ENCODE measurements around the gene SEMA6D.

Gene SEMA6D

GRCh38 chr15:47796830-47797229, 79.5 kb downstream of the SEMA6D start:
- no peak overlapping the region for H3K4me2 ChIP-seq (ENCODE audit: low read depth, low read length)
- no peaks in the 10 kb centered on the region for H3K9me3 ChIP-seq (replicated peaks; ENCODE audit: insufficient read depth, low read length)
- H3K79me2 ChIP-seq (ENCODE audit: low read length) = no peaks in the 10 kb centered on the region
- H4K20me1 ChIP-seq (ENCODE audit: insufficient read depth, low read length) = no peaks in the 10 kb centered on the region
- no peaks in the 10 kb centered on the region for H3K27me3 ChIP-seq (replicated peaks; ENCODE audit: insufficient read depth, low read length)
- DNase-seq = no peak
- TF ChIP-seq CTCF (IDR thresholded peaks at IDR 0.05; ENCODE audit: low read length) = no peak
- no peak for TF ChIP-seq EZH2phosphoT487 (IDR thresholded peaks at IDR 0.05; ENCODE audit: low read length)
- TF ChIP-seq EZH2 (optimal IDR thresholded peaks at IDR 0.05; ENCODE audit: low read depth, low read length) = no peak
- H3F3A ChIP-seq (ENCODE audit: insufficient read depth, low read length) = no peaks in the 10 kb centered on the region
- H3K9me2 ChIP-seq (replicated peaks; ENCODE audit: insufficient read depth, low read length) = no peaks in the 10 kb centered on the region
- H3K4me1 ChIP-seq (ENCODE audit: low read length) = no peaks in the 10 kb centered on the region
- H2AFZ ChIP-seq (ENCODE audit: low read length) = no peak overlapping the region
- no peak overlapping the region for H3K9ac ChIP-seq (ENCODE audit: low read length)
- H3K36me3 ChIP-seq (replicated peaks; ENCODE audit: insufficient read depth, low read length) = no peaks in the 10 kb centered on the region
- no peak overlapping the region for H3K27ac ChIP-seq (ENCODE audit: low read length)
- no peak overlapping the region for H3K4me3 ChIP-seq (ENCODE audit: low read length)

DNA sequence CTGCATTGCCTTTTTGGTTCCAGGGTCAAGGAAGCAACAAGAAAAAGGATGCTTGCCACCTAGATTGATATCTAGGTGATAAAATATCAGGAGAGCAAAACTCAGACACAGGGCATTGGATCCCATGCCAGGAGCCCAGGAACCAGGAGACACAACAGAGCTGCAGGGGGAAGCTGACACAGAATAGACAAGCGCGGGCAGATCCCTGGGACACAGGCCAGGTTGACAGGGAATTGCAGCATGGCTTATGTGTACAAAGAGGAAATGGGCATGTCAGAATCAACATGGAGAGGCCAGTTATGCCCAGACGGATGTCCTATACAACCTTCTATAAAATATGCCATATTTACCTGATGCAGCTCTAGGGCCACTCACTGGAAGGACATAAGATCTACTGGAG, 84.2 kb downstream of the SEMA6D start:
- Histone ChIP-seq H3K4me3 (ENCODE audit: low read length) (no peak overlapping the region), H3K4me2 (ENCODE audit: low read depth, low read length) (no peak overlapping the region), H2AFZ (ENCODE audit: low read length) (no peak overlapping the region), H4K20me1 (ENCODE audit: insufficient read depth, low read length) (no peaks in the 10 kb centered on the region), H3K27me3 (replicated peaks; ENCODE audit: insufficient read depth, low read length) (no peaks in the 10 kb centered on the region), H3K9me2 (replicated peaks; ENCODE audit: insufficient read depth, low read length) (no peaks in the 10 kb centered on the region), H3K9ac (ENCODE audit: low read length) (no peak overlapping the region), H3K9me3 (replicated peaks; ENCODE audit: insufficient read depth, low read length) (no peaks in the 10 kb centered on the region), H3K79me2 (ENCODE audit: low read length) (no peaks in the 10 kb centered on the region), H3K27ac (ENCODE audit: low read length) (no peak overlapping the region), H3F3A (ENCODE audit: insufficient read depth, low read length) (no peaks in the 10 kb centered on the region), H3K36me3 (replicated peaks; ENCODE audit: insufficient read depth, low read length) (no peaks in the 10 kb centered on the region), H3K4me1 (ENCODE audit: low read length) (no peaks in the 10 kb centered on the region)
- no peak for DNase-seq
- TF ChIP-seq CTCF (IDR thresholded peaks at IDR 0.05; ENCODE audit: low read length) (no peak), EZH2 (optimal IDR thresholded peaks at IDR 0.05; ENCODE audit: low read depth, low read length) (no peak), EZH2phosphoT487 (IDR thresholded peaks at IDR 0.05; ENCODE audit: low read length) (no peak)

- Histone ChIP-seq H3K9ac (ENCODE audit: low read length) (no peak overlapping the region), H3K4me3 (ENCODE audit: low read length) (no peak overlapping the region), H3K27me3 (replicated peaks; ENCODE audit: insufficient read depth, low read length) (no peaks in the 10 kb centered on the region), H4K20me1 (ENCODE audit: insufficient read depth, low read length) (no peaks in the 10 kb centered on the region), H3K4me1 (ENCODE audit: low read length) (no peaks in the 10 kb centered on the region), H3K36me3 (replicated peaks; ENCODE audit: insufficient read depth, low read length) (no peaks in the 10 kb centered on the region), H3F3A (ENCODE audit: insufficient read depth, low read length) (no peaks in the 10 kb centered on the region), H2AFZ (ENCODE audit: low read length) (no peak overlapping the region), H3K4me2 (ENCODE audit: low read depth, low read length) (no peak overlapping the region), H3K9me2 (replicated peaks; ENCODE audit: insufficient read depth, low read length) (no peaks in the 10 kb centered on the region), H3K27ac (ENCODE audit: low read length) (no peak overlapping the region), H3K79me2 (ENCODE audit: low read length) (no peaks in the 10 kb centered on the region), H3K9me3 (replicated peaks; ENCODE audit: insufficient read depth, low read length) (no peaks in the 10 kb centered on the region)
- DNase-seq = no peak
- no peak for TF ChIP-seq CTCF (IDR thresholded peaks at IDR 0.05; ENCODE audit: low read length)
- no peak for TF ChIP-seq EZH2 (optimal IDR thresholded peaks at IDR 0.05; ENCODE audit: low read depth, low read length)
- TF ChIP-seq EZH2phosphoT487 (IDR thresholded peaks at IDR 0.05; ENCODE audit: low read length) = no peak
These were observed 84.9 kb downstream of the SEMA6D start for GRCh38 chr15:47802216-47802615.

Measured in MM.1S (cell line).